Liver (tissue), 9 donors: Measurements from ENCODE around the gene SCRN3. TPM values are rescaled to one million over a fixed set of nuclear protein-coding genes. Genes with fewer than 3 reads are reported as not detected.
"Not testable (repeated sequence)": the region's sequence is repeated elsewhere in the genome, so short reads cannot be mapped to it uniquely, and the experiment has no call there.

Experiments used
- DNase-seq: peaks from one replicate; pipeline ENCODE4 v3.0.0-alpha.2; 2017; ENCODE audit warnings: low spot score
- H3K27ac ChIP-seq, 2 donors: one replicate each; pipeline ENCODE4 v1.7.0; 2013; ENCODE audit warnings: inconsistent platforms in 2 of 2, low read length in 2 of 2, control low read depth in 1 of 2, low read depth in 1 of 2, mild to moderate bottlenecking in 1 of 2
- H3K27me3 ChIP-seq, 4 donors: one replicate each; pipeline versions ENCODE4 v1.6.1 to v1.7.0; 2013; ENCODE audit warnings: low read length in 3 of 4, inconsistent platforms in 1 of 4, mild to moderate bottlenecking in 1 of 4, moderate library complexity in 1 of 4; ENCODE audit not compliant: control insufficient read depth in 4 of 4, insufficient read depth in 4 of 4
- H3K36me3 ChIP-seq, 4 donors: one replicate each; pipeline versions ENCODE4 v1.6.1 to v1.7.0; 2013; ENCODE audit warnings: low read length in 3 of 4, mild to moderate bottlenecking in 3 of 4, low read depth in 1 of 4, moderate library complexity in 1 of 4; ENCODE audit not compliant: control insufficient read depth in 4 of 4, insufficient read depth in 3 of 4
- H3K4me1 ChIP-seq, 4 donors: one replicate each; pipeline versions ENCODE4 v1.6.1 to v1.7.0; 2013; ENCODE audit warnings: low read length in 3 of 4, mild to moderate bottlenecking in 3 of 4, moderate library complexity in 1 of 4; ENCODE audit not compliant: control insufficient read depth in 4 of 4, insufficient read depth in 4 of 4
- H3K4me3 ChIP-seq, 3 donors: one replicate each; pipeline versions ENCODE4 v1.6.1 to v1.7.0; 2013; ENCODE audit warnings: low read length in 3 of 3, control low read depth in 1 of 3, low read depth in 1 of 3, mild to moderate bottlenecking in 1 of 3
- H3K9ac ChIP-seq, 2 donors: one replicate each; pipeline ENCODE4 v1.7.0; 2013; ENCODE audit warnings: low read length in 2 of 2, mild to moderate bottlenecking in 2 of 2, moderate library complexity in 2 of 2, control low read depth in 1 of 2, low read depth in 1 of 2
- H3K9me3 ChIP-seq, 4 donors: one replicate each; pipeline versions ENCODE4 v1.6.1 to v1.7.0; 2013; ENCODE audit warnings: low read length in 3 of 4; ENCODE audit not compliant: control insufficient read depth in 4 of 4
- ATF3 ChIP-seq: IDR thresholded peaks from 2 replicates; pipeline ENCODE4 v1.6.1; 2016; ENCODE audit warnings: antibody characterized with exemption
- CTCF ChIP-seq: fragments of 150-350 bp; IDR thresholded peaks from 2 replicates; pipeline ENCODE4 v1.5.1; 2017; ENCODE audit warnings: improper control_type of control experiment, low read depth, low read length; ENCODE audit not compliant: missing input control
- FOXA1 ChIP-seq: IDR thresholded peaks from 2 replicates; pipeline ENCODE4 v1.6.1; 2016; ENCODE audit warnings: antibody characterized with exemption
- HNF4A ChIP-seq, 2 donors: conservative IDR thresholded peaks; 2 replicates each; pipeline ENCODE4 v1.6.1; 2016; ENCODE audit warnings: antibody characterized with exemption in 2 of 2, mild to moderate bottlenecking in 2 of 2
- HNF4G ChIP-seq: IDR thresholded peaks from 2 replicates; pipeline ENCODE4 v1.6.1; 2016; ENCODE audit warnings: antibody characterized with exemption
- JUND ChIP-seq, 2 donors: IDR thresholded peaks; 2 replicates each; pipeline ENCODE4 v1.6.1; 2016; ENCODE audit warnings: antibody characterized with exemption in 2 of 2
- RAD21 ChIP-seq, 2 donors: IDR thresholded peaks; 2 replicates each; pipeline ENCODE4 v1.6.1; 2016; ENCODE audit warnings: antibody characterized with exemption in 2 of 2, mild to moderate bottlenecking in 2 of 2
- REST ChIP-seq: IDR thresholded peaks from 2 replicates; pipeline ENCODE4 v1.6.1; 2016; ENCODE audit warnings: antibody characterized with exemption, mild to moderate bottlenecking
- YY1 ChIP-seq: IDR thresholded peaks from 2 replicates; pipeline ENCODE4 v1.6.1; 2016; ENCODE audit warnings: antibody characterized with exemption, mild to moderate bottlenecking
- whole genome bisulfite sequencing: extraction: QIAGEN DNeasy Blood & Tissue Kit; methylation state at CpG from one replicate; pipeline ENCODE4 v1.1.7; 2013; 5-methylcytosine and 5-hydroxymethylcytosine counted together
- polyA plus RNA-seq, 2 donors: library from polyadenylated mRNA; stranded (reverse) in 1 of 2; unstranded in 1 of 2; fragments of 200-250 nt in 1 of 2; fragments of >200 nt in 1 of 2; fragmentation: Nextera tagmentation in 1 of 2; extraction: Ambion mirVana in 1 of 2; gene quantifications; one replicate each; pipeline versions ENCODE4 v1.2.1 to v1.2.3, GENCODE V29; 2013 to 2015
- total RNA-seq, 2 donors: library from RNA; depleted of rRNA; stranded (reverse); fragments of >200 nt; gene quantifications; one replicate each; pipeline ENCODE4 v1.2.3, GENCODE V29; 2014
- donor health status: healthy.
- donor health status: healthy.
- donor health status: healthy.
- donor health status: healthy.
- donor health status: healthy.

Gene SCRN3
- total and polyA plus RNA-seq, 4 donors = 10.0 to 23.1 (median 13.2) TPM

GRCh38 chr2:174400853-174401252 lies 5.3 kb downstream of the SCRN3 start (continued):
- no peak for TF ChIP-seq CTCF

GRCh38 chr2:174403628-174404027 lies 8.1 kb downstream of the SCRN3 start:
- Histone ChIP-seq H3K9me3 (no peaks in the 10 kb centered on the region), H3K4me1 (no peaks in the 10 kb centered on the region), H3K27me3 (no peaks in the 10 kb centered on the region), H3K27ac (no peak overlapping the region), H3K9ac (no peak overlapping the region), H3K4me3 (no peak overlapping the region), H3K36me3 (peaks cover 0 to 17% (median 6%) of the 10 kb centered on the region in 4 donors)
- no peak for DNase-seq
- TF ChIP-seq HNF4G (no peak), CTCF (no peak), FOXA1 (no peak), REST (no peak), ATF3 (no peak), RAD21 (IDR thresholded peaks at IDR 0.05) (no peak), HNF4A (conservative IDR thresholded peaks at IDR 0.05) (no peak), YY1 (no peak), JUND (IDR thresholded peaks at IDR 0.05) (no peak)

- H3K9ac ChIP-seq, H3K4me3 ChIP-seq, H3K9me3 ChIP-seq, H3K27ac ChIP-seq, H3K27me3 ChIP-seq, DNase-seq, H3K36me3 ChIP-seq, H3K4me1 ChIP-seq: not testable (repeated sequence)
- 76% methylated on average over 20 of the region's 31 CpGs for WGBS
Observed at GRCh38 chr2:174410039-174410438, 14.5 kb downstream of the SCRN3 start.
